Measurements from ENCODE around the gene CPEB1.
"Not testable (repeated sequence)": the region's sequence is repeated elsewhere in the genome, so short reads cannot be mapped to it uniquely, and the experiment has no call there.

Gene CPEB1

DNA sequence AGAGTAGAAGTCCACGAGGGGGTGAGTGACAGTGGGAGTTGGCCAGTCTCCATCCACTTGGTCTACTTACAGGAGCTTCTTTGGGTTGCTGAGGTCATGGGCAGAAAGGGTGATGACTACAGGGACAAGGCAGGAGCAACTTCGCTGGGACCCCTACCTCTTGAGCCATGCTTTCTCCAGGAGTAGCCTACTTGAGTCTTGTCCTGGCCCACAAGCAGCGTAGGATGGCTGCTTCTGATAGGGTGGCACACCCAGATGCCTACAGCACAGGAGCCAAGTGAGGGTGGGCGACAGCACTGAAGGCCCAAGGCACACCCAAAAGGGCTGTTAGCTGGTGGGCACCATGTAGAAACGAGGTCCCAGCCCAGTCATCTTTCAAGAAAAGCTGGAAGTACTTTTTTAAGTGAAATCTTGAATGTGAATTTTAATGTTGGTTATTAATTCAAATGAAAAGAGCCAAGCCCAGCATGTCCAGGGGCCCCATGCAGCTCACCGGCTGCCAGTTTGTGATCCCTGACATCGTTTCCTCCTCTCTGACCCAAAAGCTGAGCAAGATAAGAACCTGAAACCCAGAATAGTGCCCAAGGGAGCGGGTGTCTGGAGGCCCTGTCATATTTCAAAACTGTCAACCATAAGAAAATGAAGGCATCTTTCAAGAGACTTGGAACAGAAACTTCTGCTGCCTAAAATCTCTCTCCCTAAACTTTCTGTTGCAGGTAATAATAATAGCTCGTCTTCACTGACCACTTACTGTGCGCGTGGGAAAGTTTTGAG lies 2.2 kb upstream of the CPEB1 start:
- in situ Hi-C loops (cut with HindIII; ENCODE audit: low sequenced_read_pairs) = no loop called here

DNA sequence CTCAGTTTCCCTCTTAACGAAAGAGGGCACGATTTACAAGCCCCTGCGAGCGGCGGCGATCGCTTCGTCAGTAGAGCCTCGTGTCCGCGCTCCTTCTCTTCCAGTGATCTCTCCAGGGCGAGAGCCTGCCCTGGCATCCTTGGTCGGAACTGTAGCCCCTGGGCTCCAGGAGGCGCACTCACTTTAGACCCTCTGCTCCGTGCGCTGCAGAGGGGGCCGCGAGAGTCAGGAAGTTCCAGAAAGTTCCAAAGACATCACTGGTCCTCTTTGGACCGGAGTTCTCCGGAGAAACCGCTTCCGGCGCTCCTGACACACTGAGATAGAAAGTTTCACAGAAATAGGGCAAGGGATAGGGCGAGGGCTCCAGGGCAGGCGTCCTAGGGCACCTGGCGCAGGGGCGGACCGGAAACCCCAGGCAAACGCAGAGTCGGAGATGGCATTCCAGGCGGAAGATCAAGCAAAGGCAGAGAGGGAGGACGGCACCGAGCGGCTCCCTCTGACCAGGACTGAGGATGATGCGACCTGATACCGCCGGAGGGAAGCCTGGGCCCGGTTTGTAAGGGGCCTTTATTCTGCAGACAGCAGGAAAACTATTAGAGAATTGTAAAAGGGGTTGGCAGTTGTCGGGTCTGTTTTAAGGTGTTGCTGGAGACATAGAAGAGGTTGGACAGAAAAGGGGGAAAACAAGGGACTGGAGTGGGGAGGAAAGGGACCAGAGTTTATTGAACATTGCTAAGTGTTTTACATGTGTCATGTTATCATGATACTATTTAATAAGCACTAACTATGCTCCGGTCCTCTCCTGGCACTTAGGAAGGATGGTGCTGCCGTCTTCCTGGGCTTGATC lies 1.3 kb upstream of the CPEB1 start:
- in situ Hi-C loops (cut with HindIII; ENCODE audit: low sequenced_read_pairs) = no loop called here

DNA sequence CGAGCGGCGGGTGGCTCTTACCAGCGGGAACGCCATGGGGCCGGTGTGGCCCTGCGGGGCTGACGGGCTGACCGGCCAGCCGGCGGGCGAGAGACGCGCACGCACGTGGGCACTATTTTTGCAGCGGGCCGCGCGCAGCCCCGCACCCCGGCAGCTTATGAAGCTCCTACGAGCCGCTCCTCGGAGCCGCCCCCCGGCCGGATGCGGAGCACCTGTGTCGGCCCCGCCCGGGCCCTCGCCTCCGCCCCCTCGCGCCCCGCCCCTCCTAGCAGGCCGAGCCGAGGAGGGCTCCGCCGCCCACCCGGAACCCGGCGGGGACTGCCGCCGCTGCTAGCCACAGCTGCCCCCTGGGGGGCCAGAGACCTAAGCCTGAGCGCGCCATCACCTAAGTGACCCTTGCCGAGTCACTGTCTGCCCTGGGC lies 683 bp upstream of the CPEB1 start:
- in situ Hi-C loops (cut with HindIII; ENCODE audit: low sequenced_read_pairs) = no loop called here

DNA sequence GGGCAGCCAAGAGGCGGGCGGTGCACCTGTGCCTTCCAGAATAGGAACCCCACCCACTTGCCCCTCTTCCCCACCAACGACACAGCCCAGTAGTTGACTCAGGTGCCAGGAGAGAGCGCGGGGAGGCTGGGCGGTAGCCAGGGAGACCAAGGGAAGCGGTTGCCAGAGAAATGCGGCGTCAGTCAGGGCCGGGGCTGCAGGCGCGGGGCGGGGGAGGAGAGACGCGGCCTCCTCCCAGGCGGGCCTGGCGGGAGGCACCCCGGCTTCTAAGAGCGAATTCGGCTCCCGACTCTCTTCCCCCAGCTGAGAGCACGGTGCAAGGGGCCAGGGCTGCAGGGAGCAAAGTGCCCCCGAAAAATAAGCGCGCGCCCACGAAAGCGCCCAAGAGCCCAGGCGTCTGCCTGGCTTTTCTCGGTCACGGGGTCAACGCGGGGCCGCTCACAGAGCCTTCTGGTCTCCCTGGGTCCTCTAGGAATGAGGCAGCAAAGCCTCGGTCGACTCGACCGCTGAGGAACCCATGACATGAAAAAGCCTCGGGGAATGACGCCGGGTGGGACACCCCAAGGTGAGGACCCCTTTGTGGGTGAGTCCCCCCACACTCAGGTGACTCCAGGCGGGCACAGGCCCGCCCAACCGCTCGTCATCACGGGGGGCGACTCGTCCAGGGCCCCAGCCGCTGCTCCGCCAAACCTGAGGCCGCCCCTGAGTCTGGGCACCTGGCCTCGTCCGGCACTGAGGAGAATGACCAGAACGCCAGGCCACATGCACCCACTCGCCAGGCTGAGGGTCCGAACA lies 716 bp downstream of the CPEB1 start:
- in situ Hi-C loops (cut with HindIII; ENCODE audit: low sequenced_read_pairs) = no loop called here

DNA sequence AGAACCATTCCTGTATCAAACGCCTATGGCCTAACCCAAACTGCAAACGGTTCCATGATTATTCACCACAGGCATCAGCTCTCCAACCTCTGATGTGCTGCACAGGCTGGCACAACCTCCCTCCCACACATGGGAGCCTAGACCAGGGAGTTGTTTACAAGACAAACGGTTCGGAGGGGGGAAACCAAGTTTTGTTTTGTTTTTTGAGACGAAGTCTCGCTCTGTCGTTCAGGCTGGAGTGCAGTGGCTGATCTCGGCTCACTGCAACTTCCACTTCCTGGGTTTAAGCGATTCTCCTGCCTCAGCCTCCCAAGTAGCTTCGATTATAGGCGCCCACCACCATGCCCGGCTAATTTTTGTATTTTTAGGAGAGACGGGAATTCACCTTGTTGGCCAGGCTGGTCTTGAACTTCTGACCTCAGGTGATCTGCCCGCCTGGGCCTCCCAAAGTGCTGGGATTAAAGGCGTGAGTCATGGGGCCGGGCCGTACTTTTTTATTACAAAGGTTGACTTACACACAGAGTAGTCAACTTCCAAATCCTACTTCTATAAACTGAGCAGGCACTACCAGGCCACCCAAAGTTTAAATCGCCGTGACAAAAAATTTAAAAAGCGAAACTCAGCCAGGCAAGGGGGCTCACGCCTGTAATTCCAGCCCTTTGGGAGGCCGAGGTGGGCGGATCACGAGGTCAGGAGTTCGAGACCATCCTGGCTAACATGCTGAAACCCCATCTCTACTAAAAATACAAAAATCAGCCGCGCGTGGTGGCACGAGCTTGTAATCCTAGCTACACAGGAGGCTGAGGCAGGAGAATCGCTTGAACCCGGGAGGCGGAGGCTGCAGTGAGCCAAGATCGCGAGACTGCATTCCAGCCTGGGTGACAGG lies 2.0 kb downstream of the CPEB1 start:
- in situ Hi-C loops (cut with HindIII; ENCODE audit: low sequenced_read_pairs) = not testable (repeated sequence)

DNA sequence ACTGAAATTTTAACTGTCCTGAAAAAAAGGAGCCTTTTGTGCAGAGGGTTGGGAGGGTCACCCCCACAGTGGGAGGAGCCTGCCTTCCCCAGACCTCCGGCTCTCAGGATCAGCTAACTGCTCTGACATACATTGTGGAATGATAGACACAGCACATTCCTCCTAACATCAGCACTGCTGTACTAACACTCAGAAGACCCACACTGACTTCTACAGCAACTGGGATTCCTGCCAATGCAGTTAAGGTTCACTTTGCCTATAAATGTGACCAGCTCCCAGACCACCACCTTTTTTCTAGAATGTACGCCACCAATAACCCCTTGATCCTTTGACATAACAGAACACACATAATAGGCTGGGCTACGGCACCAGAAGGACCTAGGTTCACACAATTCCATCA lies 3.2 kb downstream of the CPEB1 start:
- in situ Hi-C loops (cut with HindIII; ENCODE audit: low sequenced_read_pairs) = no loop called here

DNA sequence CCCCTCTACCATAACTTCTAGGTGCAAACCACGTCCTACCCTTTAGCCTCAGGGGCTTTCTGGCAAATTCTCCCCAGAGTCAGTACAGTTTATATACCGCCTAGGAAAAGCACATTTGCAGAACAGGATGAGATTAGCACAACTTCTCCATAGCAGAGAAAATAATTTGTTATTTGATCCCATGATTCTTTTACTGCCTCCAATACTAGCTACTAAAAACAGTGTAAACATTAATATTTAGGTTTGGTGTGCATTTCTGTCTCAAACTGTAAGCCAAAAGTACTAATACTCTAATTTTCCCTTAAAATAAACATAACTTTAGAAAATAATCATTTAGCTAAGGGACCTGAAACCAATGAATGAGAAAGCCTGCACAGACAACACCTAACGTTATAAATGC lies 4.5 kb downstream of the CPEB1 start:
- in situ Hi-C loops (cut with HindIII; ENCODE audit: low sequenced_read_pairs) = no loop called here

DNA sequence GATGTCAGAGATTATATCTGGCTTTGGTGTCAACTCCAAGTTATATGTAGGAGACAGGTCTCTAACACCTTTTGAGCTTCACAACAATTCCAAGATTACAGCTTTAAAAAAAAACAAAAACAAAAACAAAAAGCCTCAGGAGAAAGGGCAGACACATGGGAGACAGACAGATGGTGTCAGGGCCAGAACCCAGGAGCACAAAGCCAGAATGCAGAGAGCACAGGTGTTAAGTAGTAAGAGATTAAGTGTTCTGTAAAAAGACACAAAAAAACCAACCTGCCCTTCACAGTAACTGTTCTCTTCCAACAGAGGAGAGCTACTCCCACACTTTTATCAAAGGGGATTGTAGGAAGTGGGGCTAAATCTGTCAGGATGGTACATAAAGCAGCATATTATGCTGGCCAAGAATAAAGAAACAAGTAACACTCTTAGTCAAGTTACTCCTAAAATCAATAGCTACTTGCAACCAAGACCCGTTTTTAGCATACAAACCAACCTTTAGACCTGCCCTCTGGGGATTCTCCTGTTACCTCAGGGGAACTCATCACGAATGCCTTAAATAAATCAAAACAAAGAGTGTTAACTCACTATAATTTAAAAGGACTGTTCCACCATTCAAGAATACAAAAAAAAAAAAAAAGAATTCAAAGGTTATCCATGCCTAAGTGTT lies 5.9 kb downstream of the CPEB1 start:
- in situ Hi-C loops (cut with HindIII; ENCODE audit: low sequenced_read_pairs) = no loop called here

DNA sequence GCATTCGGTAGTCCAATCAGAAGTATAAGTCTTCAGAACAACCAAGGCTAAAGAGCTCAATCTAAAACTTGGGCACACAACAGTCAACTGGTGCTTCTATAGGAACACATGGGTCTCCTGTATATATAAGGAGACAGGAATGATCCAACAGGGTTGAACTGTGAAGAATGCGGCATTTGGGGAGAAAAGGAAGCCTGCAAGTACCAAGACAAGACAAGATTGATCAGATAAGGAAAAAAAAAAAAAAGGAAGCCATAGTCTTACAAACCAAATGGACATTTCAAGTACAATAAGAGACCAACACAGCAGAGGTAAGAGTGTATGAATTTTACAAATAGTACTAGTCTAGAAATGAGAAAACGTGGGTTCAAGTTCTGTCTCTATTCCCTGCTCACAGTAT lies 6.5 kb downstream of the CPEB1 start:
- in situ Hi-C loops (cut with HindIII; ENCODE audit: low sequenced_read_pairs) = no loop called here

DNA sequence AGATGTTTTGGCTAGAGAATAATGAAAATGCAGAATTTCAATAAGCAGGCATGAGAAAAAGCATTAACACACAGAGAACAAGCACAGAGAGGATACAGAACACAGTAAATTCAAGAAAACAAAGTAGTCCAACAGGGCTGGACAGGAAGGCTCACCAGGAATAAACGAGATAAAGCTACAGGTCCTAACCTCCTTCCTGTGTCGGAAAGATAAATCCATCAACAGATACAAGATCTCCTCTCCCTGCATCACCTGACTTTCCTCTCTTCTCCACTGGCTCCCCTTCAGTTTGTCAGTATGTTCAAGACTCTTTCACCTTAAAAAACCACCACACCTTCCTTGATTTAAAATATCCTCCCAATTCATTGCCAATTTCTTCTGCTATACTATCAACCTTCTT lies 11.4 kb downstream of the CPEB1 start:
- in situ Hi-C loops (cut with HindIII; ENCODE audit: low sequenced_read_pairs) = no loop called here

DNA sequence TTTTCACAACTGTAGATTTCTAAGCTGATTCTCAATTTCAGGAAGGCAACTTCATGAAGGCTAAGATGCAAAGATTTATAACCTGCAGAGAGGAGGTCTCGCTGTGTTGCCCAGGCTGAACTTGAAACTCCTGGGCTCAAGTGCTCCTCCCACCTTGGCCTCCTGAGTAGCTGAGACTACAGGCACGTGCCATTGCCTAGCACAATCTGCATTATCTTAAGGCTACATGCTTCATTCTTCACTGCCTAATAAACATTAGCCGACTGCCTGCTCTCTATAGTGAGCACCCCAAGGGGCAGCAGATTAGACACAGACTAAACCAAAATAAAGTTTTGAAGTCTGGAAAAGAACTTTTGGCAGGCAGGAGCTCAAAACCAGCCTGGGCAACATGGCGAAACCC lies 17.1 kb downstream of the CPEB1 start:
- in situ Hi-C loops (cut with HindIII; ENCODE audit: low sequenced_read_pairs) = no loop called here

DNA sequence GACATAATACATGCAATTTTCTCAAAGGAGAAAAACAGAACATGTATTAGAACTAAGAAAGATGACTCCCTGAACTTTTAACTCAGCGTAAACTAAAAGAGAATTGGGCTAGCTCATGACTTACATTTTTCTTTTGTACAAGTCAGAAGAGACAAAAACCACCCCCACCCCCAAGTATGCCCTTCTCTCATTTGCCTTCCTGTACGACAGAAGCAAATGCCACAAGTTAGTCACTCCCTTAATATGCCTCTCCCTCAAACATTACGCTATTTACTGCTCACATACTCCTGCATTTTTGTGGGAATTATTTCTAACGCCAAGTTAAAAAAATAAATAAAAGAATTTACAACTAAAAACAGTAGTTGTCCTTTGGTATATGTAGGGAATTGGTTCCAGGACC lies 22.0 kb downstream of the CPEB1 start:
- in situ Hi-C loops (cut with HindIII; ENCODE audit: low sequenced_read_pairs) = no loop called here

DNA sequence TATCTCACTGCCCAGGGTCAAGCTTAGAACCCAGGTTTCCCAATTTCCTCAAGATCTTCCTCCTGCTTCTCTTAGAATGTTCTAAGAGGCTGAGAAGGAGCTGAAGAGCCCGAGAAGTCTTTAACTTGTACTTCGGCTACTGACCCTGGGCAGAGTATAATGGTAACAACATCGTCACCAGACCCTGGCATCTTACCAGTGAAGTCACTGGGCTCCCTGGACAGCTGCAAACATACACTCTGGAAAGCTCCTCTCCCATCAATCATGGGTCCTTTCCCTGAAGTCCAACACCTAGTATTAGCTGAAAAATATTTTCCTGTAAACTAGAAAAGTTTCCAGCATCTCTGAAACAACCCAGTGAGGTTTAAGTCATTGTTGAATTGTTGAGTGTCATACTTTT lies 22.7 kb downstream of the CPEB1 start:
- in situ Hi-C loops (cut with HindIII; ENCODE audit: low sequenced_read_pairs) = no loop called here

DNA sequence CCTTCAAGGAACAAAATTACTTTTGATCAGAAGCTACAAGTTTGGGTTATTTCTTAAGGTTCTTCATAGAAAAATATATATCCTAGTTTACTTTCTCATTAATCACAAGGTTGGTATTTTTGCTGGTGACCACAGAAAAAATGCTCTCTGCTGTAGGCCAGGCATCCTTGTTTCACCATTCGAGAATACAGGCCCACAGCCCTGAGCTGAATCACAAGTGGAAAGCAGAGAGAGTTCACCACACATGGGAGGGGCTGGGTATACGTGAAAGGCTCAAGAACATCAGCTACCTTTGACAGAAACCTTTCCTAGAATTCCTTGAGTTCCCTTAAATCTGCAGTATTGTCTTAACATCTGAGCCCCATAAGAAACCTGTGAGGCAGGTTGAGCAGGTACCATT lies 23.2 kb downstream of the CPEB1 start:
- in situ Hi-C loops (cut with HindIII; ENCODE audit: low sequenced_read_pairs) = no loop called here

DNA sequence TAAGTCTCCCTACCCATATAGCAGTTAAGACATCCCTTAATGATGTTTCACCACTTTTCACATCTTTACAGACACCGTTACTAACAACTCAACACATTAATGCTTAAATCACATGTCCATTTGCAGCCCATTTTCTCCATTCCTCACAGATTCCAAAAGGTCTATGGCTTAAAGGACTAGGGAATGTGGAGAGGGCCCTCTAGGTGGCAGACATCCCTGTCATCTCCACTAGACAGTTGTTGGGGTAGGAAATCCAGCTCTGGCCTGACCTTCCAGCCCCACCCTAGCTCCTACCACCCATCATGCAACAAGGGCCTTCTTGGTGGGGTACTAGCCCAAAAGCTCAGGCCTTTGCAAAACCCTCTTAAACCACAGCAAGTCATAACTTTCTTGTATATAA lies 25.2 kb downstream of the CPEB1 start:
- in situ Hi-C loops (cut with HindIII; ENCODE audit: low sequenced_read_pairs) = no loop called here

DNA sequence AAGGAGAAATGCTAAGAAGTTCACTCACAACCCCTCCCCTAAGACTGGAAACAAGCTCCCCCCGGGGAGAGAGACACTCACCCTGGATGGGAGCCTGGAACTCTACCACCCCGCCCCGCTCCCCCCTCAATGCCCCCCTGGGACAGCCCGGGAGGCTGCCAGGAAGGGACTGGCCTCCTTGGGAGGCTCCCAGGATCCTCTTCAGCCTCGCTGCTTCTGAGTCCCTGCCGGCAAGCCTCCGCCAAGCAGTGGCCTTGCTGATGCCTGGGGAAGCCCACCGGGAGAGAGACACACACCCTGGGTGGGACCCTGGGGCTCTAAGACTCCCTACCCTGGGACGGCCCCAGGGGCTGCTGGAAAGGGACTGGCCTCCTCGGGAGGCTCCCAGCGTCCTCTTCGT lies 33.4 kb downstream of the CPEB1 start:
- in situ Hi-C loops (cut with HindIII; ENCODE audit: low sequenced_read_pairs) = no loop called here

DNA sequence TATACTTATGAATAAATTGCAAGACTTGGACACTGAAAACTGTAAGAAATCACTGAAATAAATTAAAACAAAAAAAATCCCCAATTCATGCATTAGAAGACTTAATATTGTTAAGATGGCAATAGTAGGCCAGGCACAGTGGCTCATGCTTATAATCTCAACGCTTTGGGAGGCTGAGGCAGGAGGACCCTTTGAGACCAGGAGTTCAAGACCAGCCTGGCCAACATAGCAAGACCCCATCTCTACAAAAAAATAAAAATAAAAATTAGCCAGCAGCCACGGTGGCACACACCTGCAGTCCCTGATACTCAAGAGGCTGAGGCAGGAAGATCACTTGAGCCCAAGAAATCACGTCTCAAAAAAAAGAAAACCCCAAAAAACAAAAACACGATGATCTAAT lies 35.8 kb downstream of the CPEB1 start:
- in situ Hi-C loops (cut with HindIII; ENCODE audit: low sequenced_read_pairs) = no loop called here

DNA sequence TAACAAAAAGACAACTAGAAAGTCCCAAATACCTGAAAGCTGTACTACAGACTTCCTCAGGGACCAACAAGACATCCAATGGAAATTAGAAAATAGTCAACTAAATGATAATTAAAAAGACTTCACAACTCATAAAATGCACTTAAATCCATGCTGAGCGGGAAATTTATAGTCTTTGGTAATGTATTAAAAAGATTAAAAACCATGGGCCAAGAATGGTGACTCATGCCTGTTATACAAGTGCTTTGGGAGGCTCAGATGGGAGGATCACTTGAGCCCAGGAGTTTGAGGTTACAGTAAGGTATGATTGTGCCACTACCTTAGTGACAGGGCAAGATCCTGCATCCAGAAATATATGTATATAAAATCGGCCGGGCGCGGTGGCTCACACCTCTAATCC lies 45.0 kb downstream of the CPEB1 start:
- in situ Hi-C loops (cut with HindIII; ENCODE audit: low sequenced_read_pairs) = no loop called here

DNA sequence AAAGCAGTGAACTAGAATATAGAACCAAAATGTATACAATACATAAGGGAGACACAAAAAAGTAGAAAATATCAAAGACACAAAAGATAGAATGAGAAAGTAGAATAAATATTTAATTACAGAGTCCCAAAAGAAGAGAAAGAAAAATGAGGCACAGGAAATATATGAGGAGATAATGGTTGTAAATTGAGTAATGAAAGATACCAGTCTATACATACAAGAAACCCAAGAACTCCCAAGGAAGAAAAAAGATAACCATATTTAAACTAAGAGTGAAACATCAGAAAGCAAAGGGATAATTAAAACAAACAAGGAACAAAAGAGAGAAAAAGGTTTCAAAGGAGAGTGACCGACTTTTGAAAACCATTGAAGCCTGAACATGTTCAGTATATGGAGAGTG lies 47.3 kb downstream of the CPEB1 start:
- in situ Hi-C loops (cut with HindIII; ENCODE audit: low sequenced_read_pairs) = no loop called here

DNA sequence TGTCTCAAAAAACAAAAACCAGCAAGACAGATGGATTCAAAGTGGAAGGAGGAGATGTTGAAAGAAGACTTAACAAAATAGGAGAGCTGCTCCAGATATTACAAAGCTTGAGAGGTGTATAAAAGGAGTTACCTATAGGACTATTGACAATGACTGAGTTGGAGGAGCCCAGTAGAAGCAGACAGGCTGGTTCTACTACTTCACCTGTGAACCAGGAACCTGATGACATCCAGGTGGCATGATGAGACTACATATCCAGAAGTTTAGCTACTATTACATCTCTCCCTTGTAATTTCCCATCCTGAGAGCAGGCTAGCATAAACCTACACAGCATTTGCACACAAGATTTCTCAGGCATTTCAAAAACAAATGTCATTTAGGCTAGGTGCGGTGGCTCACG lies 49.3 kb downstream of the CPEB1 start:
- in situ Hi-C loops (cut with HindIII; ENCODE audit: low sequenced_read_pairs) = no loop called here
